ENCODE measurements around the gene TRNAU1AP. TPM values are rescaled to one million over a fixed set of nuclear protein-coding genes. Genes with fewer than 3 reads are reported as not detected.
A peak's percentile ranks its signal among the peaks of the same experiment; 100 is the strongest.

Gene TRNAU1AP
- total and polyA plus RNA-seq, 2 of the 13 experiments (the other 11 are each of a cell fraction or from before 2014, with no cell fraction given) = 29.0 to 42.9 TPM

GRCh38 chr1:28505406-28506187 is 47.3 kb upstream of the TRNAU1AP start, which contains the start of gene RCC1 (continued):
- TF ChIP-seq ZNF407 (CRISPR knock-in tag; IDR thresholded peaks at IDR 0.05; ENCODE audit: not compliant biosample characterization) (peak; percentile 44), NCOR1 (IDR thresholded peaks at IDR 0.05; ENCODE audit: borderline replicate concordance, low read length) (no peak), HHEX (CRISPR knock-in tag; IDR thresholded peaks at IDR 0.05) (no peak), YY1 (IDR thresholded peaks at IDR 0.05; ENCODE audit: insufficient read depth, insufficient replicate concordance, low read depth, low read length) (no peak), ZNF138 (CRISPR knock-in tag; IDR thresholded peaks at IDR 0.05; ENCODE audit: low read depth) (no peak), MXD3 (CRISPR knock-in tag; IDR thresholded peaks at IDR 0.05) (no peak), RORA (CRISPR knock-in tag; IDR thresholded peaks at IDR 0.05) (no peak), CREBL2 (CRISPR knock-in tag; IDR thresholded peaks at IDR 0.05; ENCODE audit: borderline replicate concordance) (no peak), MTA3 (CRISPR knock-in tag; IDR thresholded peaks at IDR 0.05) (no peak), SATB2 (CRISPR knock-in tag; IDR thresholded peaks at IDR 0.05) (no peak; the same call in 1 of the 2 replicates), ZNF770 (CRISPR knock-in tag; IDR thresholded peaks at IDR 0.05) (no peak; the same call in 1 of the 2 replicates), THAP7 (CRISPR knock-in tag; IDR thresholded peaks at IDR 0.05) (no peak)
